SKM-1 treated with dmso at 0.1 percent for 144 hours (cell line): ENCODE data around the gene LY6G5C.

ENCODE experiments used
- DNase-seq: peaks from one replicate; lab custom pipeline; 2025; ENCODE audit not compliant: unreplicated experiment; lab: John Stamatoyannopoulos, UW

LY6G5C gene

GRCh38 chr6:31691564-31692108 lies 10.8 kb upstream of the LY6G5C start:
- DNase-seq = no peak

GRCh38 chr6:31691078-31691463 lies 10.2 kb upstream of the LY6G5C start:
- DNase-seq = no peak

GRCh38 chr6:31690231-31691077 lies 9.6 kb upstream of the LY6G5C start:
- DNase-seq = no peak

- DNase-seq = no peak
These were observed 8.6 kb upstream of the LY6G5C start for GRCh38 chr6:31689249-31690110.

GRCh38 chr6:31687860-31688693 lies 7.2 kb upstream of the LY6G5C start:
- DNase-seq = no peak

GRCh38 chr6:31687321-31687720 lies 6.5 kb upstream of the LY6G5C start:
- no peak for DNase-seq

GRCh38 chr6:31686483-31686882 lies 5.6 kb upstream of the LY6G5C start:
- DNase-seq = no peak

- no peak for DNase-seq
These were observed 2.7 kb upstream of the LY6G5C start for GRCh38 chr6:31683591-31683990.

- no peak for DNase-seq
These were observed 336 bp upstream of the LY6G5C start for GRCh38 chr6:31681135-31681671.

- no peak for DNase-seq
These were observed 2.9 kb downstream of the LY6G5C start for GRCh38 chr6:31677955-31678354.

GRCh38 chr6:31676904-31677303 lies 4.0 kb downstream of the LY6G5C start:
- DNase-seq = no peak

- no peak for DNase-seq
These were observed 4.5 kb downstream of the LY6G5C start for GRCh38 chr6:31676322-31676903.

- DNase-seq = no peak
These were observed 11.2 kb downstream of the LY6G5C start, which contains the start of gene LY6G5B for GRCh38 chr6:31669676-31670075. Gene LY6G5B (plus strand): TSS chr6:31669976. CDS start chr6:31670951, 975 bp downstream.

GRCh38 chr6:31666337-31666965 lies 14.4 kb downstream of the LY6G5C start:
- DNase-seq = no peak

GRCh38 chr6:31665501-31666336 lies 15.1 kb downstream of the LY6G5C start, which contains the start of gene CSNK2B:
Gene CSNK2B (plus strand): TSS chr6:31666080. CDS start chr6:31666832, 752 bp downstream.
- peak; percentile 99 for DNase-seq

GRCh38 chr6:31664790-31665500 lies 15.9 kb downstream of the LY6G5C start, which contains the start of gene GPANK1:
Gene GPANK1 (minus strand): TSS chr6:31664997. CDS start chr6:31664478, 519 bp downstream.
- peak; percentile 84 for DNase-seq

GRCh38 chr6:31663961-31664789 lies 16.7 kb downstream of the LY6G5C start:
- no peak for DNase-seq
